Vagina (tissue), 2 donors: ENCODE data around the gene CFAP99. TPM values are rescaled to one million over a fixed set of nuclear protein-coding genes. Genes with fewer than 3 reads are reported as not detected.
A peak's percentile ranks its signal among the peaks of the same experiment; 100 is the strongest.

Experiments
- DNase-seq, 2 donors: peaks; one replicate each; pipeline ENCODE4 v3.0.0-alpha.2; 2017; ENCODE audit errors: extremely low spot score in 2 of 2
- H3K27ac ChIP-seq: fragments of 200-600 bp; sonication (generic); one replicate; pipeline ENCODE4 v1.5.1; 2019
- H3K27me3 ChIP-seq: fragments of 200-600 bp; sonication (generic); one replicate; pipeline ENCODE4 v1.5.1; 2019
- H3K36me3 ChIP-seq, 2 donors: fragments of 200-600 bp; sonication (generic); one replicate each; pipeline ENCODE4 v1.5.1; 2017 to 2019
- H3K4me1 ChIP-seq: fragments of 200-600 bp; sonication (generic); one replicate; pipeline ENCODE4 v1.5.1; 2019
- H3K4me3 ChIP-seq, 2 donors: fragments of 200-600 bp; sonication (generic); 1 replicate in 1 of 2; 2 replicates in 1 of 2; pipeline ENCODE4 v1.5.1; 2016 to 2019
- H3K9me3 ChIP-seq: fragments of 200-600 bp; sonication (generic); one replicate; pipeline ENCODE4 v1.5.1; 2019
- CTCF ChIP-seq, 3 experiments: fragments of 450-650 bp in 2 of 3; fragments of 200-600 bp in 1 of 3; sonication (generic) in 1 of 3; IDR thresholded peaks; one replicate each; pipeline ENCODE4 v1.5.1; 2017 to 2019; ENCODE audit warnings: antibody characterized with exemption in 3 of 3, mild to moderate bottlenecking in 2 of 3, moderate library complexity in 2 of 3
- POLR2A ChIP-seq, 2 donors: fragments of 450-650 bp; IDR thresholded peaks; one replicate each; pipeline ENCODE4 v1.6.1; 2017; ENCODE audit warnings: antibody characterized with exemption in 2 of 2, mild to moderate bottlenecking in 2 of 2, moderate library complexity in 2 of 2
- POLR2AphosphoS5 ChIP-seq, 2 donors: sonication (generic); formaldehyde crosslinking; IDR thresholded peaks; one replicate each; pipeline ENCODE4 v1.9.0; 2017; ENCODE audit warnings: antibody characterized with exemption in 2 of 2, mild to moderate bottlenecking in 2 of 2, low read depth in 1 of 2; ENCODE audit not compliant: insufficient read depth in 1 of 2
- intact Hi-C: fragments of 100-400 bp; cut with DNase I; formaldehyde crosslinking; loops from one replicate; pipeline ENCODE4 v1.15.1; 2023
- total RNA-seq: library from RNA; depleted of rRNA; stranded (reverse); fragments of >200 nt; gene quantifications from one replicate; pipeline ENCODE4 v1.2.3, GENCODE V29; 2016

CFAP99 gene
- total RNA-seq, 1 donor from 2014 or later, result not detected

- TF ChIP-seq POLR2AphosphoS5 (IDR thresholded peaks at IDR 0.05; ENCODE audit: insufficient read depth in 1 of 2, low read depth in 1 of 2) (peak in 1 of 2 donors; percentile 59), CTCF (IDR thresholded peaks at IDR 0.05) (no peak), POLR2A (IDR thresholded peaks at IDR 0.05) (peak in 1 of 2 donors; percentile 3)
- no peaks in the 10 kb centered on the region for H3K9me3 ChIP-seq
- DNase-seq, result no peak
- peak overlapping the region; percentile 73 for H3K27ac ChIP-seq
- peaks cover 0 to 18% of the 10 kb centered on the region in 2 donors for H3K36me3 ChIP-seq
- H3K27me3 ChIP-seq, result no peaks in the 10 kb centered on the region
- intact Hi-C loops, result no loop called here
- peaks cover 33% of the 10 kb centered on the region for H3K4me1 ChIP-seq
- H3K4me3 ChIP-seq, result peak overlapping the region; percentile 53 to 81
Measured at GRCh38 chr4:2469192-2469984, 50.6 kb downstream of the CFAP99 start.

- no peaks in the 10 kb centered on the region for H3K9me3 ChIP-seq
- TF ChIP-seq POLR2A (IDR thresholded peaks at IDR 0.05) (no peak), POLR2AphosphoS5 (IDR thresholded peaks at IDR 0.05; ENCODE audit: insufficient read depth in 1 of 2, low read depth in 1 of 2) (no peak), CTCF (IDR thresholded peaks at IDR 0.05) (no peak)
- peaks cover 40% of the 10 kb centered on the region for H3K4me1 ChIP-seq
- DNase-seq, result no peak
- intact Hi-C loops, result no loop called here
- H3K4me3 ChIP-seq, result peak overlapping the region; percentile 53 to 81
- H3K27ac ChIP-seq, result no peak overlapping the region
- H3K36me3 ChIP-seq, result peaks cover 0 to 18% of the 10 kb centered on the region in 2 donors
- no peaks in the 10 kb centered on the region for H3K27me3 ChIP-seq
Measured at GRCh38 chr4:2470791-2471190, 52.0 kb downstream of the CFAP99 start.

- H3K27me3 ChIP-seq, result no peaks in the 10 kb centered on the region
- peaks cover 54% of the 10 kb centered on the region for H3K4me1 ChIP-seq
- TF ChIP-seq POLR2A (IDR thresholded peaks at IDR 0.05) (no peak), POLR2AphosphoS5 (IDR thresholded peaks at IDR 0.05; ENCODE audit: insufficient read depth in 1 of 2, low read depth in 1 of 2) (no peak), CTCF (IDR thresholded peaks at IDR 0.05) (no peak)
- no peak overlapping the region for H3K4me3 ChIP-seq
- H3K9me3 ChIP-seq, result no peaks in the 10 kb centered on the region
- intact Hi-C loops, result no loop called here
- no peak for DNase-seq
- no peak overlapping the region for H3K27ac ChIP-seq
- peaks cover 0 to 18% of the 10 kb centered on the region in 2 donors for H3K36me3 ChIP-seq
Measured at GRCh38 chr4:2472187-2472586, 53.4 kb downstream of the CFAP99 start.

- no peak for TF ChIP-seq POLR2AphosphoS5 (IDR thresholded peaks at IDR 0.05; ENCODE audit: insufficient read depth in 1 of 2, low read depth in 1 of 2)
- TF ChIP-seq CTCF (IDR thresholded peaks at IDR 0.05), result no peak
- TF ChIP-seq POLR2A (IDR thresholded peaks at IDR 0.05), result no peak
- Histone ChIP-seq H3K4me3 (no peak overlapping the region), H3K27ac (no peak overlapping the region), H3K27me3 (no peaks in the 10 kb centered on the region), H3K4me1 (peaks cover 76% of the 10 kb centered on the region), H3K9me3 (no peaks in the 10 kb centered on the region), H3K36me3 (no peaks in the 10 kb centered on the region)
- DNase-seq, result no peak
- intact Hi-C loops, result no loop called here
Measured at GRCh38 chr4:2478229-2478628, 59.5 kb downstream of the CFAP99 start.

GRCh38 chr4:2480649-2481048 is 61.9 kb downstream of the CFAP99 start:
- TF ChIP-seq CTCF (IDR thresholded peaks at IDR 0.05), result no peak
- no peak for TF ChIP-seq POLR2AphosphoS5 (IDR thresholded peaks at IDR 0.05; ENCODE audit: insufficient read depth in 1 of 2, low read depth in 1 of 2)
- TF ChIP-seq POLR2A (IDR thresholded peaks at IDR 0.05), result no peak
- Histone ChIP-seq H3K27me3 (no peaks in the 10 kb centered on the region), H3K4me1 (peaks cover 95% of the 10 kb centered on the region), H3K36me3 (no peaks in the 10 kb centered on the region), H3K4me3 (no peak overlapping the region), H3K9me3 (no peaks in the 10 kb centered on the region), H3K27ac (no peak overlapping the region)
- intact Hi-C loops, result no loop called here
- no peak for DNase-seq
